ENCODE data around the gene EZR.

GRCh38 chr6:158847012-158847529, 27.9 kb upstream of the EZR start:
- TF ChIP-seq CTCF (IDR thresholded peaks at IDR 0.05), result no peak
- no peak for TF ChIP-seq POLR2A (IDR thresholded peaks at IDR 0.05)

All from esophagus squamous epithelium (tissue), 4 donors.